Liver (tissue), 9 donors: ENCODE data around the gene VEGFB. TPM values are rescaled to one million over a fixed set of nuclear protein-coding genes. Genes with fewer than 3 reads are reported as not detected.

ENCODE experiments used
- DNase-seq: peaks from one replicate; pipeline ENCODE4 v3.0.0-alpha.2; 2017; ENCODE audit warnings: low spot score
- H3K27ac ChIP-seq, 2 donors: one replicate each; pipeline ENCODE4 v1.7.0; 2013; ENCODE audit warnings: inconsistent platforms in 2 of 2, low read length in 2 of 2, control low read depth in 1 of 2, low read depth in 1 of 2, mild to moderate bottlenecking in 1 of 2
- H3K27me3 ChIP-seq, 4 donors: one replicate each; pipeline versions ENCODE4 v1.6.1 to v1.7.0; 2013; ENCODE audit warnings: low read length in 3 of 4, inconsistent platforms in 1 of 4, mild to moderate bottlenecking in 1 of 4, moderate library complexity in 1 of 4; ENCODE audit not compliant: control insufficient read depth in 4 of 4, insufficient read depth in 4 of 4
- H3K36me3 ChIP-seq, 4 donors: one replicate each; pipeline versions ENCODE4 v1.6.1 to v1.7.0; 2013; ENCODE audit warnings: low read length in 3 of 4, mild to moderate bottlenecking in 3 of 4, low read depth in 1 of 4, moderate library complexity in 1 of 4; ENCODE audit not compliant: control insufficient read depth in 4 of 4, insufficient read depth in 3 of 4
- H3K4me1 ChIP-seq, 4 donors: one replicate each; pipeline versions ENCODE4 v1.6.1 to v1.7.0; 2013; ENCODE audit warnings: low read length in 3 of 4, mild to moderate bottlenecking in 3 of 4, moderate library complexity in 1 of 4; ENCODE audit not compliant: control insufficient read depth in 4 of 4, insufficient read depth in 4 of 4
- H3K4me3 ChIP-seq, 3 donors: one replicate each; pipeline versions ENCODE4 v1.6.1 to v1.7.0; 2013; ENCODE audit warnings: low read length in 3 of 3, control low read depth in 1 of 3, low read depth in 1 of 3, mild to moderate bottlenecking in 1 of 3
- H3K9ac ChIP-seq, 2 donors: one replicate each; pipeline ENCODE4 v1.7.0; 2013; ENCODE audit warnings: low read length in 2 of 2, mild to moderate bottlenecking in 2 of 2, moderate library complexity in 2 of 2, control low read depth in 1 of 2, low read depth in 1 of 2
- H3K9me3 ChIP-seq, 4 donors: one replicate each; pipeline versions ENCODE4 v1.6.1 to v1.7.0; 2013; ENCODE audit warnings: low read length in 3 of 4; ENCODE audit not compliant: control insufficient read depth in 4 of 4
- EGR1 ChIP-seq, 2 donors: IDR thresholded peaks; 2 replicates each; pipeline ENCODE4 v1.6.1; 2016 to 2018; ENCODE audit warnings: antibody characterized with exemption in 2 of 2, low read depth in 2 of 2
- FOXA1 ChIP-seq: IDR thresholded peaks from 2 replicates; pipeline ENCODE4 v1.6.1; 2016; ENCODE audit warnings: antibody characterized with exemption
- FOXA2 ChIP-seq: IDR thresholded peaks from 2 replicates; pipeline ENCODE4 v1.6.1; 2016; ENCODE audit warnings: antibody characterized with exemption
- GABPA ChIP-seq, 2 donors: IDR thresholded peaks in 1 of 2; conservative IDR thresholded peaks in 1 of 2; 2 replicates each; pipeline ENCODE4 v1.6.1; 2016; ENCODE audit warnings: antibody characterized with exemption in 2 of 2, mild to moderate bottlenecking in 1 of 2, moderate library complexity in 1 of 2
- HNF4A ChIP-seq, 2 donors: conservative IDR thresholded peaks; 2 replicates each; pipeline ENCODE4 v1.6.1; 2016; ENCODE audit warnings: antibody characterized with exemption in 2 of 2, mild to moderate bottlenecking in 2 of 2
- HNF4G ChIP-seq: IDR thresholded peaks from 2 replicates; pipeline ENCODE4 v1.6.1; 2016; ENCODE audit warnings: antibody characterized with exemption
- JUND ChIP-seq, 2 donors: IDR thresholded peaks; 2 replicates each; pipeline ENCODE4 v1.6.1; 2016; ENCODE audit warnings: antibody characterized with exemption in 2 of 2
- NR2F2 ChIP-seq: IDR thresholded peaks from 2 replicates; pipeline ENCODE4 v1.6.1; 2016; ENCODE audit warnings: antibody characterized with exemption
- RAD21 ChIP-seq, 2 donors: IDR thresholded peaks; 2 replicates each; pipeline ENCODE4 v1.6.1; 2016; ENCODE audit warnings: antibody characterized with exemption in 2 of 2, mild to moderate bottlenecking in 2 of 2
- RXRA ChIP-seq, 2 donors: IDR thresholded peaks; 2 replicates each; pipeline ENCODE4 v1.6.1; 2017 to 2018; ENCODE audit warnings: antibody characterized with exemption in 2 of 2, mild to moderate bottlenecking in 1 of 2
- SP1 ChIP-seq: IDR thresholded peaks from 2 replicates; pipeline ENCODE4 v1.6.1; 2018; ENCODE audit warnings: antibody characterized with exemption, mild to moderate bottlenecking
- TAF1 ChIP-seq: conservative IDR thresholded peaks from 2 replicates; pipeline ENCODE4 v1.6.1; 2016; ENCODE audit warnings: antibody characterized with exemption, mild to moderate bottlenecking
- YY1 ChIP-seq: IDR thresholded peaks from 2 replicates; pipeline ENCODE4 v1.6.1; 2016; ENCODE audit warnings: antibody characterized with exemption, mild to moderate bottlenecking
- WGBS: extraction: QIAGEN DNeasy Blood & Tissue Kit; methylation state at CpG from one replicate; pipeline ENCODE4 v1.1.7; 2013; 5-methylcytosine and 5-hydroxymethylcytosine counted together
- polyA plus RNA-seq, 2 donors: library from polyadenylated mRNA; stranded (reverse) in 1 of 2; unstranded in 1 of 2; fragments of 200-250 nt in 1 of 2; fragments of >200 nt in 1 of 2; fragmentation: Nextera tagmentation in 1 of 2; extraction: Ambion mirVana in 1 of 2; gene quantifications; one replicate each; pipeline versions ENCODE4 v1.2.1 to v1.2.3, GENCODE V29; 2013 to 2015
- total RNA-seq, 2 donors: library from RNA; depleted of rRNA; stranded (reverse); fragments of >200 nt; gene quantifications; one replicate each; pipeline ENCODE4 v1.2.3, GENCODE V29; 2014
- TF ChIP-seq, protein P1 (sequence below): IDR thresholded peaks from 2 replicates; pipeline ENCODE4 v1.6.1; 2016; ENCODE audit warnings: antibody characterized with exemption
- TF ChIP-seq, protein P2 (sequence below): IDR thresholded peaks from 2 replicates; pipeline ENCODE4 v1.6.1; 2016; ENCODE audit warnings: antibody characterized with exemption
- TF ChIP-seq, protein P3 (sequence below): IDR thresholded peaks from 2 replicates; pipeline ENCODE4 v1.6.1; 2016; ENCODE audit warnings: antibody characterized with exemption
- TF ChIP-seq, protein P4 (sequence below): IDR thresholded peaks from 2 replicates; pipeline ENCODE4 v1.6.1; 2016; ENCODE audit warnings: antibody characterized with exemption, mild to moderate bottlenecking
- TF ChIP-seq, protein P5 (sequence below): fragments of 150-350 bp; IDR thresholded peaks from 2 replicates; pipeline ENCODE4 v1.5.1; 2017; ENCODE audit warnings: improper control_type of control experiment, low read depth, low read length; ENCODE audit not compliant: missing input control
- donor health status: healthy.
- donor health status: healthy.
- donor health status: healthy.
- donor health status: healthy.
- donor health status: healthy.

The VEGFB gene
- total and polyA plus RNA-seq, 4 donors = 3.6 to 17.3 (median 10.7) TPM

DNA sequence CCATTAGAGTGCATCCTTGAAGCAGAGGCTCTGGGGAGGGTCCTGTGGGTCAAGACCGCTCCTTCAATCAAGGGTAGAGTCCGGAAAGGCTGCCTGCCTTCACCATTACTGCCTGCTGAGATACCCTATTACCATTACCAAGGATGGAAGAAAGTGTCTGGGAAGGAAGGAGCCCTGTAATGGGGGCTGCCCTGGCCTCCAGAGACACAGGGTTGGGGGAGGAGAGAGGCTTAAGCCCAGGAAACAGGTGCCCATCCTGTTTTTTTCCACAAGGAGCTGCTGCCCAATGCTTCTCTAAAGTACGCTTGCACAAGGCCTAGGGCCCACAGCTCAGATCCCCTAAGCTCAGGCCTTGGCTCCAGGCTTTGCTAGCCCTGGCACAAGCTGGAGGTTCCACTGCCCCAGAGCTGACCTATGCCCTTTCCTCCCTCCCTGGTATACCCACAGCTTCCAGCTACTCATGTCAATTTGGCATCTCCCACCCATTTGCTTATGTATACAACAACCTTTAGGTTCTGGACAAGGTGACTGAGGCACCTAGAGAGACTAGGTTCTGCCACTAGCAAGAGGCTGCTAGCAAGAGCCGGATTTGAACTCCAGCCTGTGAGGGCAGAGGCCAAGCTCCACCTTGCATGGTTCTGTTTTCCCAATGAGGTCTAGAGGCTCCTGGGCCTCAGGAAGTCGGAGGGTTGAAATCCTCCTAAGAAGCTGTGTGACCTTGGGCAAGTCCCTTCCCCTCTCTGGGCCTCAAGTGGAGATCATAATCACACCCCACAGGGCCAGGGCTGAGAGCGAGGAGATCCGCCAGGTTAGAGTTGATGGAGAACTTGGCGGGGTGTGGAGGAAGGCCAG is 15.4 kb downstream of the VEGFB start:
- Histone ChIP-seq H3K4me1 (peaks cover 10 to 61% (median 48%) of the 10 kb centered on the region in 4 donors), H3K4me3 (no peak overlapping the region), H3K36me3 (no peaks in the 10 kb centered on the region), H3K27ac (no peak overlapping the region), H3K27me3 (no peaks in the 10 kb centered on the region), H3K9ac (no peak overlapping the region), H3K9me3 (no peaks in the 10 kb centered on the region)
- no peak for DNase-seq
- 84% methylated on average over 8 of the region's 8 CpGs for WGBS
- TF ChIP-seq FOXA1 (no peak), NR2F2 (peak; percentile 26), GABPA (IDR thresholded peaks at IDR 0.05 in 1 of 2, conservative IDR thresholded peaks at IDR 0.05 in 1 of 2) (no peak), RAD21 (IDR thresholded peaks at IDR 0.05) (no peak), JUND (IDR thresholded peaks at IDR 0.05) (no peak), HNF4A (conservative IDR thresholded peaks at IDR 0.05) (peak; percentile 38 to 54), SP1 (peak; percentile 41), YY1 (no peak), HNF4G (no peak), TAF1 (no peak), FOXA2 (no peak), RXRA (IDR thresholded peaks at IDR 0.05) (peak; percentile 50 to 53), EGR1 (IDR thresholded peaks at IDR 0.05; ENCODE audit: low read depth in 2 of 2) (no peak)
- TF ChIP-seq, protein P1, sequence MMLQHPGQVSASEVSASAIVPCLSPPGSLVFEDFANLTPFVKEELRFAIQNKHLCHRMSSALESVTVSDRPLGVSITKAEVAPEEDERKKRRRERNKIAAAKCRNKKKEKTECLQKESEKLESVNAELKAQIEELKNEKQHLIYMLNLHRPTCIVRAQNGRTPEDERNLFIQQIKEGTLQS = no peak
- TF ChIP-seq, protein P2, sequence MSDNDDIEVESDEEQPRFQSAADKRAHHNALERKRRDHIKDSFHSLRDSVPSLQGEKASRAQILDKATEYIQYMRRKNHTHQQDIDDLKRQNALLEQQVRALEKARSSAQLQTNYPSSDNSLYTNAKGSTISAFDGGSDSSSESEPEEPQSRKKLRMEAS = no peak
- TF ChIP-seq, protein P3, sequence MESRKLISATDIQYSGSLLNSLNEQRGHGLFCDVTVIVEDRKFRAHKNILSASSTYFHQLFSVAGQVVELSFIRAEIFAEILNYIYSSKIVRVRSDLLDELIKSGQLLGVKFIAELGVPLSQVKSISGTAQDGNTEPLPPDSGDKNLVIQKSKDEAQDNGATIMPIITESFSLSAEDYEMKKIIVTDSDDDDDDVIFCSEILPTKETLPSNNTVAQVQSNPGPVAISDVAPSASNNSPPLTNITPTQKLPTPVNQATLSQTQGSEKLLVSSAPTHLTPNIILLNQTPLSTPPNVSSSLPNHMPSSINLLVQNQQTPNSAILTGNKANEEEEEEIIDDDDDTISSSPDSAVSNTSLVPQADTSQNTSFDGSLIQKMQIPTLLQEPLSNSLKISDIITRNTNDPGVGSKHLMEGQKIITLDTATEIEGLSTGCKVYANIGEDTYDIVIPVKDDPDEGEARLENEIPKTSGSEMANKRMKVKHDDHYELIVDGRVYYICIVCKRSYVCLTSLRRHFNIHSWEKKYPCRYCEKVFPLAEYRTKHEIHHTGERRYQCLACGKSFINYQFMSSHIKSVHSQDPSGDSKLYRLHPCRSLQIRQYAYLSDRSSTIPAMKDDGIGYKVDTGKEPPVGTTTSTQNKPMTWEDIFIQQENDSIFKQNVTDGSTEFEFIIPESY = no peak
- TF ChIP-seq, protein P4, sequence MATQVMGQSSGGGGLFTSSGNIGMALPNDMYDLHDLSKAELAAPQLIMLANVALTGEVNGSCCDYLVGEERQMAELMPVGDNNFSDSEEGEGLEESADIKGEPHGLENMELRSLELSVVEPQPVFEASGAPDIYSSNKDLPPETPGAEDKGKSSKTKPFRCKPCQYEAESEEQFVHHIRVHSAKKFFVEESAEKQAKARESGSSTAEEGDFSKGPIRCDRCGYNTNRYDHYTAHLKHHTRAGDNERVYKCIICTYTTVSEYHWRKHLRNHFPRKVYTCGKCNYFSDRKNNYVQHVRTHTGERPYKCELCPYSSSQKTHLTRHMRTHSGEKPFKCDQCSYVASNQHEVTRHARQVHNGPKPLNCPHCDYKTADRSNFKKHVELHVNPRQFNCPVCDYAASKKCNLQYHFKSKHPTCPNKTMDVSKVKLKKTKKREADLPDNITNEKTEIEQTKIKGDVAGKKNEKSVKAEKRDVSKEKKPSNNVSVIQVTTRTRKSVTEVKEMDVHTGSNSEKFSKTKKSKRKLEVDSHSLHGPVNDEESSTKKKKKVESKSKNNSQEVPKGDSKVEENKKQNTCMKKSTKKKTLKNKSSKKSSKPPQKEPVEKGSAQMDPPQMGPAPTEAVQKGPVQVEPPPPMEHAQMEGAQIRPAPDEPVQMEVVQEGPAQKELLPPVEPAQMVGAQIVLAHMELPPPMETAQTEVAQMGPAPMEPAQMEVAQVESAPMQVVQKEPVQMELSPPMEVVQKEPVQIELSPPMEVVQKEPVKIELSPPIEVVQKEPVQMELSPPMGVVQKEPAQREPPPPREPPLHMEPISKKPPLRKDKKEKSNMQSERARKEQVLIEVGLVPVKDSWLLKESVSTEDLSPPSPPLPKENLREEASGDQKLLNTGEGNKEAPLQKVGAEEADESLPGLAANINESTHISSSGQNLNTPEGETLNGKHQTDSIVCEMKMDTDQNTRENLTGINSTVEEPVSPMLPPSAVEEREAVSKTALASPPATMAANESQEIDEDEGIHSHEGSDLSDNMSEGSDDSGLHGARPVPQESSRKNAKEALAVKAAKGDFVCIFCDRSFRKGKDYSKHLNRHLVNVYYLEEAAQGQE = no peak
- TF ChIP-seq, protein P5, sequence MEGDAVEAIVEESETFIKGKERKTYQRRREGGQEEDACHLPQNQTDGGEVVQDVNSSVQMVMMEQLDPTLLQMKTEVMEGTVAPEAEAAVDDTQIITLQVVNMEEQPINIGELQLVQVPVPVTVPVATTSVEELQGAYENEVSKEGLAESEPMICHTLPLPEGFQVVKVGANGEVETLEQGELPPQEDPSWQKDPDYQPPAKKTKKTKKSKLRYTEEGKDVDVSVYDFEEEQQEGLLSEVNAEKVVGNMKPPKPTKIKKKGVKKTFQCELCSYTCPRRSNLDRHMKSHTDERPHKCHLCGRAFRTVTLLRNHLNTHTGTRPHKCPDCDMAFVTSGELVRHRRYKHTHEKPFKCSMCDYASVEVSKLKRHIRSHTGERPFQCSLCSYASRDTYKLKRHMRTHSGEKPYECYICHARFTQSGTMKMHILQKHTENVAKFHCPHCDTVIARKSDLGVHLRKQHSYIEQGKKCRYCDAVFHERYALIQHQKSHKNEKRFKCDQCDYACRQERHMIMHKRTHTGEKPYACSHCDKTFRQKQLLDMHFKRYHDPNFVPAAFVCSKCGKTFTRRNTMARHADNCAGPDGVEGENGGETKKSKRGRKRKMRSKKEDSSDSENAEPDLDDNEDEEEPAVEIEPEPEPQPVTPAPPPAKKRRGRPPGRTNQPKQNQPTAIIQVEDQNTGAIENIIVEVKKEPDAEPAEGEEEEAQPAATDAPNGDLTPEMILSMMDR = no peak
